GM19468 (cell line): Measurements from ENCODE around the gene LIPA.

ENCODE experiments used
- ATAC-seq: cut with Tn5 transposase; IDR thresholded peaks from one replicate; pipeline ENCODE4 v1.9.1; 2021; ENCODE audit warnings: mild to moderate bottlenecking, moderate library complexity, moderate number of reproducible peaks; ENCODE audit not compliant: unreplicated experiment; ENCODE audit errors: extremely low read depth

LIPA gene

GRCh38 chr10:89241486-89242344, 9.9 kb downstream of the LIPA start:
- ATAC-seq = no peak

- no peak for ATAC-seq
Measured at GRCh38 chr10:89241026-89241425, 10.5 kb downstream of the LIPA start.

DNA sequence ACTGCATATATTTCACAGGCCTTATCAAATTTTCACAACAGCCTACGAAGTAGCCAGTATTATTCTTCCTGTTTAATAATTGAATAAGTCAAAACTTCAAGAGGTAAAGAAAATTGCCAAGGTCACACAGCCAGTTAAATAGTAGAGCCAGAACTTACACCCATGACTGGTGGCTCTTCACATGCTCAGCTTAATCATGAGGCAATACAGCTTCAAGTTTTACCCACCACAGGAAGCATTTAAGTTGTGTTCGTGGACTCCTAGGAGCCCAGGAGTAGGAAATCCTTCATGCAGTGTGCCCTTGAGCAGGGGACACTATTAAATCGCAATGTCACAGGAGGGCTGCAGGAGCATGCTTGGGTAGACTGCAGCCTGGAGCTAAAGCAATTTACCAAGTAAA, 11.1 kb downstream of the LIPA start:
- ATAC-seq = no peak

GRCh38 chr10:89238956-89239644, 12.5 kb downstream of the LIPA start:
- ATAC-seq = no peak

DNA sequence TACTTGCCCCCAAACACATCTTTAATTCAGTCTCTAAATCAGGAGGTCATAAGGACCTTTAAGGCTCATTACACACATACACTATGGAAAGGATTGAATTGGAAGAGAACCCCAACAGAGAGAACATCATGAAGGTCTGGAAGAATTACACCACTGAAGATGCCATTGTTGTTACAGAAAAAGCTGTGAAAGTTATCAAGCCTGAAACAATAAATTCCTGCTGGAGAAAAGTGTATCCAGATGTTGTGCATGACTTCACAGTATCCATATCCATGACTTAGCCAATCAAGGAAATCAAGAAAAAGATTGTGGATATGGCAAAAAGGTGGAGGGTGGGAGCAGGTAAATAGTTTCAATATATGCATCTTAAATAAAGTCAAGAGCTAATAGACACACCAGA, 13.7 kb downstream of the LIPA start:
- ATAC-seq = no peak

GRCh38 chr10:89236226-89236797, 15.3 kb downstream of the LIPA start:
- ATAC-seq = no peak

DNA sequence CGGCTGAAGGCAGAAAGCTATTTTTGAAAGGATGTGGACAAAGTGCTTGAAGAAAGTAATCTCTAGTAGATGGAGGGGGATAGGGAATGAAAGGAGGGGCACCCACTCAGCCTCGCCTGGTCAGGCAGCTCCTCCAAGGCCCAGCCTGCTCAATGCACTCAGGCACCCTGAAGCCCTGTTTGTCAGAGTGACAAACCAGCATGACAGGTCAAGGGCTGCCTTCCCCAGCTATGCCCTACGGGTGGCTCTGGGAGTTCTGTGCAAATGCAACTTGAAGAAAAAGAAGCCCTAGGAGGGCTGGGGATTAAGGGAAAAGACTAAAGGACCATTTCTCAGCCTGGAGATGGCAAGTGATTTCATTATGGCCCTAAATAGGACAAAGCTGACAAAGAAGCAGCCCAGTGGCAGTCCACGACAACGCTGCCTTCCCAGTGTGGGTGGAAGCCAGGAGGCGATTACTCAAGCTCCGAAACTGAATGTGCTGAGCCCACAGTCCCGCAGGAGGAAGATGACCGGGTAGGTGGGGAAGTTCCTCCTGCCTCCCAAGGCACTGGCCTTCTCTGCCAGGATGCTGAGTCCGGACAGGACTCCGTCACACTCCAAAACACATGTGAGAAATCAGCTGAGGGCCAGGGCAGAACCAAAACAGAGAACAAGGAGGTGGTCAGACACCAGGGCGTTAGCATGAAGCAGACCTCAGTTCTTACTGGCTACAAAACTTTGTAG, 16.3 kb downstream of the LIPA start:
- ATAC-seq = no peak

DNA sequence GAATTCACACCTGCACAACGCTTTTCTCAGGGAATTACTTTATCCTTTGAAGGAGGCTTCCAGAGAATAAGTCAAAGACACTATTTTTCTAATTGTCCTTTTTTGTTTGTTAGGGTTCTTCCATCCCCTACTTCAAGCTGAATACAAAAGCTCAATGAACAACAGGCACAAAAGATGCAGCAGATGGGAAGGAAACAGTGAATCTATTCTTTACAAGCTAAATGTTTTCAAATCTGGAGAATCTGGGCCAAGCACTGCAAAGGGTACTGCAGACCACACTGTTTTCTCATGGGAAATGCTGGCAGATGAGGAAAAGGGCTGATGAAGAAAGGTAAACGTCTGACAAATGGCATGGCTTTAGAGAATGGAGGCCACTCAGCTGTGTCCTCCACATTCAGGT, 18.5 kb downstream of the LIPA start:
- no peak for ATAC-seq

GRCh38 chr10:89228962-89229361, 22.6 kb downstream of the LIPA start:
- no peak for ATAC-seq

DNA sequence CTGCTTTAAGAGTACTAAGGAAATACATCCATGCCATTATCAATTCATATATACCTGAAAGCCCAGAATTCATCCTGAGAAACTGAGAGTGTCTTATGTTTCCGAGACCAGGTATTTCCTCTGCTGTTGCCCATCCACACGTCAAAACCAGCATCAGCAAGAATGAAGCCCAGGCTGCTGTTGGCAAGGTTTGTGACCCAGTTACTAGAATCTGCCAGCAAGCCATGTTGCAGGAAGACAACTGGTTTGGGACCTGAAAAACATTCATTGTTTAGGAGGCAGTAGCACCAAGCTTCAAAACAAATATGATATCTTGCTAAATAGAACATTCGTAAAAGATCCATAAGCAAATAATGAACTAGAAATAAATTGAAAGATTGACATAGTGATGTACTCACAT, 23.4 kb downstream of the LIPA start:
- no peak for ATAC-seq

GRCh38 chr10:89226891-89227290, 24.7 kb downstream of the LIPA start:
- no peak for ATAC-seq

GRCh38 chr10:89224739-89225443, 26.7 kb downstream of the LIPA start:
- no peak for ATAC-seq

DNA sequence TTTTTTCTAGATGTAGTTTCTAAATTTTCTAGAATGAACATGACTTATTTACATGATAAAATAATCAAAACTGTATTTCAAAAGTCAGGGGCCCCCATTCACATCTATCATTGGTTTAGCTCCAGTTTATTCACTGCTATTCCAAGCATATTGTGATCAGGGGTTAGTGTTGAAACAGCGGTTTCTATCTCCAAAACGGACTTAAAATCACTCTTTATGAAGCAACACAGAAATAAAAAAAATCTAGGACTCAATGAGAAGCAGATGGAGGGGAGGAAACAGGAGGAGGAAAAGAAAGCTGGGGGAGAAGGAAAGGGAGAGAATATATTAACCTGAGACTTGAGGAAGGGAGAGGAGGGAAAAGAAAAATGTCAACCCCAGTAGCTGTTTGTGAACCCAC, 29.7 kb downstream of the LIPA start:
- ATAC-seq = no peak

DNA sequence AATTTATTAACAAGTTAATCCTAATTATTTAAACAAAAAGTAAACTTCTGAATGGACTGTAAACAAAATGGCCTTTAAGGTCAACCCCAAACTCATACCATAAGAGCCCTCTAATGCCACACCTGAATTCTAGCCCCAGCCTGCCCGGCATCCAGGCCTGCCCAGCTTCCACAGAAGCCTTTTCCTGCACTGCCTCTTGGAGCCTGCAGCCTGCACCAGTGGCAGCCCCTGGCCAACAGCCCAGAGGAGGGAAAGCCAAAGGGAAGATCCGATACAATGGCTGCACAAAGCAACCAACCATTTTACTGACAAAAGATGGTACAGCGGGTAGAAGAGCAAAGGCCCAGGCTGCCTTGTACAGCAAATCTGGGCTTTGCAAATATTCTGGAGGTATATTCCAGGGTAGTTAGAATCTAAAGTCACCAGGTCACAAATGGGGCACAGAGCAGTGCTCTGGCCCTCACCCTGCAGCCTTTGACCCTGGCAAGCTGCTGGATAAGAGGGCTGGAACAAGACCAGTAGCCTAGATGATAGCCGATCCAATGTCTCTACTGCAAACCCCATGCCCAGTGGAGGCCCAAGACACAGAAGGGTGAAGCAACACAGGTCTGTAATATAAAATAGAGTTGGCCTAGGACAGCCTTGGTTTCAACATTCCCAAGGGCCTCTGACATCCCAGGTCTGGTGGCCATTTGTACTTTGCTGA, 31.9 kb downstream of the LIPA start:
- ATAC-seq = no peak

GRCh38 chr10:89217057-89217990, 34.3 kb downstream of the LIPA start:
- ATAC-seq = no peak

- no peak for ATAC-seq
Measured at GRCh38 chr10:89216056-89216455, 35.5 kb downstream of the LIPA start.

GRCh38 chr10:89215511-89215910, 36.1 kb downstream of the LIPA start:
- no peak for ATAC-seq

DNA sequence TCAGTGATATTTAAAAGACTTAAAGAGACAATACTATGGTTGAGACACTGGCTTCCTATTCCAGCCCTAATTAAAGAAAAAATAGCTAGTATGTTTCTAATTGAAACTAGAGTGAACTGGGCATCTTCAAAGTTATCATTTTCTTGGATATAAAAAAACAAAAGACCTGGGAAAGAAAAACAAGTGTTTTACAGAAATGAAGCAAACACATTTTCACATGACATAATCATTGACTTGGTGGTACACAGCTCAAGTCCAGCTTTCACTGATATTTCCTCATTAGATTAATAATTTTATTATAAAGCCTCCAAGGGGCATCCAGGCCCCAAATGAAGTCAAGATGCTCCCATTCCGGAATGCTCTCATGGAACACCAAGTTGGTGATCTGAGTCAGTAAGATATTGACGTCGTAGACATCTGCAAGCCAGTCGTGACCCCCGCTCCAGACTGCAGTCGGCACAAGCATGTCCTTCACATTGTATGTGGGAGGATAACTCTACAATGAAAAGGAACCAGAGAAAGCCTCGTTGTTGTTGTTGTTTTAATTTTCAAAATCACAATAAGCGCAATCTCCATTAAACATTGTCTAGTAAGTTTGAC, 36.9 kb downstream of the LIPA start:
- ATAC-seq = no peak
